Transverse colon (tissue), 4 donors: ENCODE results near the gene ELN. TPM values are rescaled to one million over a fixed set of nuclear protein-coding genes. Genes with fewer than 3 reads are reported as not detected.

ENCODE experiments used
- DNase-seq: peaks from one replicate; pipeline ENCODE4 v3.0.0-alpha.2; 2019
- H3K27ac ChIP-seq, 4 donors: fragments of 200-600 bp; sonication (generic); 2 replicates each; pipeline ENCODE4 v1.5.1; 2016 to 2018; ENCODE audit warnings: inconsistent platforms in 4 of 4
- H3K27me3 ChIP-seq: fragments of 200-600 bp; sonication (generic); 2 replicates; pipeline ENCODE4 v1.5.1; 2017; ENCODE audit warnings: inconsistent platforms
- H3K36me3 ChIP-seq, 4 donors: fragments of 200-600 bp; sonication (generic); 2 replicates each; pipeline ENCODE4 v1.5.1; 2017 to 2019; ENCODE audit warnings: inconsistent platforms in 4 of 4
- H3K4me1 ChIP-seq, 4 donors: fragments of 200-600 bp; sonication (generic); 2 replicates each; pipeline ENCODE4 v1.5.1; 2017 to 2020; ENCODE audit warnings: inconsistent platforms in 4 of 4
- H3K4me3 ChIP-seq, 4 donors: fragments of 200-600 bp; sonication (generic); 1 replicate in 1 of 4; 2 replicates in 3 of 4; pipeline versions ENCODE4 v1.5.1 to v1.6.1; 2017 to 2019; ENCODE audit warnings: inconsistent platforms in 4 of 4
- H3K9me3 ChIP-seq, 2 donors: fragments of 200-600 bp; sonication (generic); 2 replicates each; pipeline ENCODE4 v1.5.1; 2017 to 2019; ENCODE audit warnings: inconsistent platforms in 2 of 2
- CTCF ChIP-seq, 5 experiments: fragments of 200-600 bp in 3 of 5; fragments of 450-650 bp in 2 of 5; sonication (generic) in 3 of 5; IDR thresholded peaks; 1 replicate in 2 of 5; 2 replicates in 3 of 5; pipeline ENCODE4 v1.5.1; 2016 to 2017; ENCODE audit warnings: antibody characterized with exemption in 5 of 5, inconsistent platforms in 3 of 5, mild to moderate bottlenecking in 2 of 5, moderate library complexity in 1 of 5
- EP300 ChIP-seq: sonication (generic); formaldehyde crosslinking; IDR thresholded peaks from one replicate; pipeline ENCODE4 v1.6.1; 2017; ENCODE audit warnings: antibody characterized with exemption, low read depth
- POLR2A ChIP-seq: fragments of 450-650 bp; IDR thresholded peaks from one replicate; pipeline ENCODE4 v1.6.1; 2016; ENCODE audit warnings: antibody characterized with exemption, mild to moderate bottlenecking, moderate library complexity
- POLR2AphosphoS5 ChIP-seq, 3 donors: sonication (generic); formaldehyde crosslinking; IDR thresholded peaks; one replicate each; pipeline ENCODE4 v1.6.1; 2016; ENCODE audit warnings: antibody characterized with exemption in 3 of 3
- WGBS, 2 donors: methylation state at CpG; one replicate each; pipeline ENCODE4 v1.1.5; 2018; ENCODE audit warnings: low coverage in 1 of 2; 5-methylcytosine and 5-hydroxymethylcytosine counted together
- in situ Hi-C, 4 donors: fragments of 200-750 bp; cut with MboI; loops; one replicate each; pipeline versions ENCODE4 v1.15.0 to v1.15.1; 2017; ENCODE audit warnings: low sequenced_read_pairs in 3 of 4, low pct_ligation_motif_present in 1 of 4, low pct_unique_long_range_greater_than_20kb in 1 of 4
- intact Hi-C: fragments of 100-400 bp; cut with DNase I; formaldehyde crosslinking; loops from one replicate; pipeline ENCODE4 v1.15.1; 2023; ENCODE audit warnings: low total_unique reads
- total RNA-seq, 4 donors: library from RNA; depleted of rRNA; stranded (reverse); fragments of >200 nt; gene quantifications; one replicate each; pipeline ENCODE4 v1.1.0, GENCODE V29; 2016

Gene ELN
- total RNA-seq, 4 donors from 2014 or later, result 8.4 to 147 (median 25.8) TPM

GRCh38 chr7:74047804-74048380, 19.9 kb downstream of the ELN start:
- no peaks in the 10 kb centered on the region for H3K27me3 ChIP-seq
- in situ Hi-C loops, result no loop called here
- DNase-seq, result no peak
- intact Hi-C loops, result no loop called here
- H3K4me1 ChIP-seq, result peaks cover 7 to 12% (median 11%) of the 10 kb centered on the region in 4 donors
- H3K4me3 ChIP-seq, result no peak overlapping the region
- H3K9me3 ChIP-seq, result no peaks in the 10 kb centered on the region
- H3K36me3 ChIP-seq, result no peaks in the 10 kb centered on the region
- no peak overlapping the region for H3K27ac ChIP-seq
- 70% methylated on average over 5 of the region's 5 CpGs; no CpG with 5 or more reads in 1 of the 2 donors for WGBS, 2 donors
- TF ChIP-seq POLR2A (no peak), CTCF (IDR thresholded peaks at IDR 0.05) (no peak), EP300 (no peak), POLR2AphosphoS5 (IDR thresholded peaks at IDR 0.05) (no peak)

- Histone ChIP-seq H3K4me1 (peaks cover 0 to 4% (median 0%) of the 10 kb centered on the region in 4 donors), H3K36me3 (no peaks in the 10 kb centered on the region), H3K9me3 (no peaks in the 10 kb centered on the region), H3K4me3 (no peak overlapping the region), H3K27ac (no peak overlapping the region), H3K27me3 (no peaks in the 10 kb centered on the region)
- in situ Hi-C loops, result no loop called here
- intact Hi-C loops, result no loop called here
- WGBS, 2 donors, result 96 to 100% methylated on average over 2 of the region's 2 CpGs
- DNase-seq, result no peak
- TF ChIP-seq CTCF (IDR thresholded peaks at IDR 0.05), result no peak
- TF ChIP-seq EP300, result no peak
- no peak for TF ChIP-seq POLR2A
- TF ChIP-seq POLR2AphosphoS5 (IDR thresholded peaks at IDR 0.05), result no peak
Observed at GRCh38 chr7:74048999-74049599, 21.1 kb downstream of the ELN start.

- in situ Hi-C loops, result loop anchor here in 3 of 4 donors (25.0 kb wide), 4 partner anchors 88 to 362 kb away; no protein-coding TSS in a partner anchor
- WGBS, 2 donors, result 75 to 77% methylated on average over 3 of the region's 3 CpGs
- Histone ChIP-seq H3K27me3 (no peaks in the 10 kb centered on the region), H3K27ac (no peak overlapping the region), H3K9me3 (no peaks in the 10 kb centered on the region), H3K36me3 (no peaks in the 10 kb centered on the region), H3K4me1 (peaks cover 0 to 4% (median 0%) of the 10 kb centered on the region in 4 donors), H3K4me3 (no peak overlapping the region)
- DNase-seq, result no peak
- TF ChIP-seq POLR2AphosphoS5 (IDR thresholded peaks at IDR 0.05), result no peak
- TF ChIP-seq CTCF (IDR thresholded peaks at IDR 0.05), result no peak
- no peak for TF ChIP-seq EP300
- TF ChIP-seq POLR2A, result no peak
- intact Hi-C loops, result no loop called here
Observed at GRCh38 chr7:74049997-74050798, 22.2 kb downstream of the ELN start.

- no peaks in the 10 kb centered on the region for H3K36me3 ChIP-seq
- no peak for DNase-seq
- no peak overlapping the region for H3K4me3 ChIP-seq
- WGBS, 2 donors, result 81 to 100% methylated on average over 2 to 10 of the region's 10 CpGs
- TF ChIP-seq CTCF (IDR thresholded peaks at IDR 0.05), result no peak
- no peak for TF ChIP-seq EP300
- TF ChIP-seq POLR2AphosphoS5 (IDR thresholded peaks at IDR 0.05), result no peak
- H3K9me3 ChIP-seq, result no peaks in the 10 kb centered on the region
- peaks cover 0 to 4% (median 0%) of the 10 kb centered on the region in 4 donors for H3K4me1 ChIP-seq
- intact Hi-C loops, result no loop called here
- H3K27ac ChIP-seq, result no peak overlapping the region
- in situ Hi-C loops, result loop anchor here in 3 of 4 donors (25.0 kb wide), 4 partner anchors 89 to 361 kb away; no protein-coding TSS in a partner anchor
- H3K27me3 ChIP-seq, result no peaks in the 10 kb centered on the region
Observed at GRCh38 chr7:74051193-74051592, 23.2 kb downstream of the ELN start.
